Globus pallidus (tissue), 1 donor: ENCODE results near the gene STUM.
A peak's percentile ranks its signal among the peaks of the same experiment; 100 is the strongest.

Experiments
- DNase-seq: peaks from one replicate; pipeline ENCODE4 v3.0.0-alpha.2; 2015; ENCODE audit warnings: low spot score

STUM gene

DNA sequence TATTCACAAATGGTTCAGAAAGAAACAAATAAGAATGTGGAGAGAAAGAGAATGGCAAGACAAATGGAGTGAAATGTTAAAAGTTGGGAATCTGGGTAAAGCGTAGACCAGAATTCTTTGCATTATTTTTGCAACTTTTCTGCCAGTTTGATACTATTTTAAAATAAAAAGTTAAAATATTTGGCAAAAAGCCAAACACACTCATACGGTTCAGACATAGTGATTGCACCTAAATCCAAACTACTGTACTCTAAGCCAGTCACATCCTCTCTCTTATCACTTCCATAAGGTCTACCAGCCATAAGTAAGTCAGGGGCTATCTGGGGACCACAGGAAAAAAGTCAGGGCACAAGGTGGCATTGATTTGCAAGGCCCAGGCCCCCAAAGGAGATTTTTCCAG is 14.4 kb downstream of the STUM start:
- DNase-seq = no peak

- DNase-seq = no peak
These were observed 15.1 kb downstream of the STUM start for GRCh38 chr1:226563666-226564065.

DNA sequence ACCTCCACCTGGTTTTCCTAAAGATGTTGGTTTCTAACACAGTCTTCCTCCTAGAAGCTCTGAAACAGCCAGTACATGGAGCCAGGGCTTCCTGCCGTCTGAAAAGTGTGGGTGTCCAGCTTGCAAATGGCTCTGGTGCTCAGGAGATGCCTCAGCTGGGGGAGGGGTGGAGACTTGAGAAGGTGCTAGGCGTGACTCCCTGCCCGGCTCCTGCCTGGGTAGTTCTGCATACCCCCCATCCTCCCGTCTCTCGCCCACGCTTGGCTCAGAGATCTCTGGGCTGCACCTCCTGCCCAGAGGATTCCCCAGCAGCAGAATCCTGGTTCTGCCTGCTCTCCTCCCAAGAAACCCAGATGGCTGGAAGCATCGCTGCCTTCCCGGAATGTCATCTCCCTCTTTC is 16.9 kb downstream of the STUM start:
- DNase-seq = no peak

DNA sequence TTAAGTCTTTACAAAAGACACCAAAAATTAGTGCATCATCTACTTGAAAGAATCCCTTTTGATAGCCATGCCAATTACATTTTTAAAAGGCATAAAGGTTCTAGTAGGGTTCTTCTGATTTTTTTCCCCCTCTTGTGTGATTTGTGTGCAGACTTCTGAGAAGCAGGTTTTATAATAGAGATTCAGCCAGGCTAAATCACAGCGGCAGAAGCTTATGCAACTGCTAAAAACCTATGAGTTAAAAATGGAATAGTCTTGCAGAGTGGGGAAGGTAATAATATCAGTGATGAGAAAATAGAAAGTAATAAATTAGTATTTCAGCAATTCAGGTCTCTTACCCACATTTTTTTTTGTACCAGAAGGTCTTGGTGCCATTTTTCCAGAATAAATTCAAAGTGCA is 17.7 kb downstream of the STUM start:
- DNase-seq = no peak

DNA sequence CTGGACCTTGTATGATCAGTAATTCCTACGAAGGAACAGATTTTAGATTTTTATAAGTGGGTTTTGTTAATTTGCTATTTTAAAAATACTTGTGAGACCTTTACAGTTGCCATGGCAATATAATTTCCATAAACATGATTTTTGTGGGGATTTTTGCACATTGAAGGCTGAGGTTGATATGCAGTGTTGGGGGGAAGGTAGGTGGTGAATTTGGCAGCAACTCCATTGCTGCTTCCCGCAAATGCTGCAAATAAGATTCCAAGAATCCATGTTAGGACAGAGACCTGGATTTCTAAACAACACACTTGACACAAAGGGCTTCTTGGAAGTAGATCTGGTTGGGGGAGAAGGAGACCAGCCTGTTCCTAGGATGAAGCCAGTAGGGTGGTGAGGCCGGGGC is 18.2 kb downstream of the STUM start:
- no peak for DNase-seq

DNA sequence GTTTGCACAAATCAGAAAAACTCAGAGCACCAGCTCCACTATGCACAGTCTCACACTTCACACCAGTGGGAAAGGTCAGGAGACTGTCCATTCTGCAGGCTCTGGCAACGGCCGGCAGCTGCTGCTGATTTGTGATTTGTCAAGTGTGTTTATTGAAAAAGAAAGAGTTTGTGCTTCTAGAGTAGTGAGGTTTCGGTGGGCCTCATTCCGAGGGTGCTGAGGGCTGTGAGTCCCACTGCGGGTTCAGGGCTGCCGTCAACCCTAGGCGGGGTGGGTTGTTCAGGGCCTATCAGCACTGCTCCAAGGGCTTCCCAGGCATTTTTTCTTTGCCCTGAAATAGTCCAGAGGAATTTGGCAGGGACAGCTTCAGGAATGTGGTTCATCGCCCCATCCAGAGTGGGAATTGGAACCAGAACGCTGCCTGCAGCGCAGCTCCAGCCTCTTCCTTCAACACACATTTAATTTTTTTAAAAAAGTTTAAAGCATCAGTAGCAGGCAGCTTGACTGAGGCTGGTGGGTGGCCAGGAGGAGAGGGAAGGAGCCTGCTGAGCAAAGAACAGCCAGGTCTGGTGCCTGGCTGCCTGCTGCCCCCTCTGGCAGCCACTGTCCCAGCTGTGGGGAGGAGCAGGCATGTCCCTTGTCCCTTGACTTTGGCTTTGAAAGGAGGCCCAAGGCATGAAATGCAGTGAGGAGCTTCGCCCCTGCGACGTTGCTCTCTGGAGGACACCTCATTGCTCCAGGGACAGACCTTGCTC is 19.7 kb downstream of the STUM start:
- no peak for DNase-seq

DNA sequence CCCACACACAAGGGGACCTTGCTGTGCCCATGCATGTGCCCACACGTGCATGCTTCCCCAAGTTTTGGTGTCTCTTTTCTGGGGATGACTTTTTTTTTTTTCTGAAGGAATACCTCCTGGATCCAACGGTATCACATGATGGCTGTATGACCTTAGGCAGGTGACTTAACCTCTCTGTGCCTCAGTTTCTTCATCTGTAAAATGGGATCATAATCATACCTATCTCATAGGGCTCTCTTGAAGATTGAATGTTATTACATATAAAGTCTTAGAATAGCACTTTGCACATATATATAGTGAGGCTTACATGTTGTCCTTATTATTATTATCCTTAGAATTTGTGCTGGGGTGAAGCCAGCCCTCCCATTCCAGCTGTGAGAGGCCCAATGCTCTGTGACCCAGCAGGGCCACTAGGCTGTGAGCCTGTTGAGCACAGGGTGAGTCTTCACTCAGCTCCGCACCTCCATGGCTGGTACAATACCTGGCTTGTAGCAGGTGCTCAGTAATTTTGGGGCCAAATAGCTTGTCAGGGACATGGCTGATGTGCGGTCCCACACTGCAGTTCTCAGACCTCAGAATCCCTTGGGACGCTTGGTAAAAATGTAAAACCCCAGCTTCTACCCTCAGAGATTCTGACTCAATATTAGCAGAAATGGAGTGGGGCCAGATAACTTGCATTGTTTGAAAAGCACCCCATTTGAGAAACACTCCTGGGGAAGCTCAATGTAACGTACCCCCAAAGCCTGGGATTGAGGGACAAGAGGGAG is 20.6 kb downstream of the STUM start:
- DNase-seq = no peak

- no peak for DNase-seq
These were observed 21.4 kb downstream of the STUM start for GRCh38 chr1:226569879-226570547.

DNA sequence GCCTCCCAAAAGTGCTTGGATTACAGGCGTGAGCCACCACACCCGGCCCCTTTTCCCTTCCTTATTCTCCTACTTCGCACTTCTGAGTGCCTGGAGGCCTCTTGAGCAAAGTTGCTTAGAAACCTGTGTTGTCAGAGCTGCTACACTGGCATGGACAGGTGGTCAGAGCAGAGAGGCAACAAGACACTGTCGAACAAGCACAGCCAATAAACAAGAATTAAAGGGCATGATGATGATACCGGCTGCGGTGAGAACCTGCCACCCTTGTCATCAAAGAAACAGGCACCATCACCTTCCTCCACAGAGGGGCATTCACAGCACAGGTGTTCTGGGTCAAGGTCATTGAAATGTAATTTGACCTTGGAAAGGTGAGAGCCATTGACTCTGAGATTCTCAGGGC is 23.3 kb downstream of the STUM start:
- DNase-seq = no peak

DNA sequence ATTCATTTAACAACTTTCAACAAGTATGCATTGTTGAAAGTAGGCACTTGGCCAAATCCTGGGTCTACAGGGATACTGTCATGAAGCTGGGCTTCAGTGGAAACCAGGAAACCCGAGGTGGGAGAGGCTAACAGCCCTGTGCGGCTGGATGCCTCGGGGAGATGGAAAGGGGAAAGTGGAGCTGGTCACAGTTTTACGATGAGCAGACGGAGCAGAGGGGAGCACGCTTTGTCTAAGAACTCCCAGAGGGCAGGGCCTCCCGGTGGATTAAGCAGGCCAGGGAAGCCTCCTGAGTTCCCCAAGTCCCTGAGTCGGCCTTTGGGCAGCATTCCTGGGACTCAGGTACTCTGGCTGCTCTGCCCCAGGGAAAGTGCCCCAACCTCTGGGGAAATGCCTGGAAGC is 23.8 kb downstream of the STUM start:
- no peak for DNase-seq

DNA sequence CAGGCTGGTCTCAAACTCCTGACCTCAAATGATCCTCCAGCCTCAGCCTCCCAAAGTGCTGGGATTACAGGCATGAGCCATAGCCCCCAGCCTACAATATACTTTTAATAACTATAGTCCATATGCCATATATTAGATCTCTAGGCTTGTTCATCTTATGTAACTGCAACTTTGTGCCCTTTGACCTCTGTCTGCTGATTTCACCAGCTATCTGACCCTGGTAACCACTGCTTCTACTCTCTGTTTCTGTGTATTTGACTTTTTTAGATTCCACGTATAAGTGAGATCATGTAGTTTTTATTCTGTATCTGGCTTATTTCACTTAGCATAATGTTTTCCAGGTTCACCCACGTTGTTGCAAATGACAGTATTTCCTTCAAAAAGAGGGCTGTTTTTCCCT is 25.5 kb downstream of the STUM start:
- no peak for DNase-seq

GRCh38 chr1:226574591-226575435 is 26.2 kb downstream of the STUM start:
- DNase-seq = no peak

DNA sequence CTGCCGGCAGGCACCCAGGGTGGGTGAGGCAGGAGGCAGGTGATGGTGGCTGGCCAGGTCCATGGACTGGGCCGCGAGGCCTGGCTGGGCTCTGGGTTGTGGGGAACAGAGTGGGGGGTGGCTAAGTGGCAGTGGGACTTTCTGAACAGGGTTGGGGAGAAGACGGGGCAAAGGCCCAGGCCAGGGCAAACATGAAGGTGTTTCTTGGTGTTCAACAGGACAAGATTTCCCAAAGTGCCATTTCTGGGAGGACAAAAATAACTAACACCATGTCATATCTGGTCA is 26.8 kb downstream of the STUM start:
- DNase-seq = no peak

DNA sequence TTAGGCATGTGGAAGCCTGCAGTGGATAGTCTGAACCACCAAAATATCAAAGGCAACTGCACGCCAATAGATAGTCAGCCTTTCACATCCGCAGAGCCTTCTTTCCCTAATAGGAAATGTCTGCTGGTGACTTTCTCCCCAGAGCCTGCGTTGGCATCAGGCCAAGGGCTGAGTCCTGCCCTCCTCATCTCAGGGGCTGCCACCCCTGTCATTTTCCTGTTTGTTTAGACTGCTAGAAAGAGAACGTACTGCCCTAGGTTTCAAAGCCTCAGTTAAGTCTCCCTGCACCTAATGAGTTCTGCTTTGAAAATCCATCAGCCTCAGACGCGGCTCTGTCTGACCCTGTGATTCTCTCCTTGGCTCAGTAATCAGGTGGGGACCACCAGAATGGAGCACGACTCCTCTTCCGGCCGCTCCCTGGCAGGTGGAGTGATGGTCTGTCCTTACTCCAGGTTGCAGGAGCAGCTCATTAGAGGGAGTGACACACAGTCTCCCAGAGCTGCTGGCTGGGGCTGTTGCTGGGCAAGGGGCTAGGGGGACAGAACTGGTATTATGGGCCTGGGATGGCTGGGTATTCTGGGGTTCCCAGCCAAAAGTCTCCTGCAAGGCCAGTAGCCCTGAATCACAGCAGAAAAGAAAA is 27.3 kb downstream of the STUM start:
- no peak for DNase-seq

GRCh38 chr1:226576601-226577000 is 28.0 kb downstream of the STUM start:
- peak; percentile 24 for DNase-seq

GRCh38 chr1:226577401-226578180 is 29.0 kb downstream of the STUM start:
- no peak for DNase-seq

DNA sequence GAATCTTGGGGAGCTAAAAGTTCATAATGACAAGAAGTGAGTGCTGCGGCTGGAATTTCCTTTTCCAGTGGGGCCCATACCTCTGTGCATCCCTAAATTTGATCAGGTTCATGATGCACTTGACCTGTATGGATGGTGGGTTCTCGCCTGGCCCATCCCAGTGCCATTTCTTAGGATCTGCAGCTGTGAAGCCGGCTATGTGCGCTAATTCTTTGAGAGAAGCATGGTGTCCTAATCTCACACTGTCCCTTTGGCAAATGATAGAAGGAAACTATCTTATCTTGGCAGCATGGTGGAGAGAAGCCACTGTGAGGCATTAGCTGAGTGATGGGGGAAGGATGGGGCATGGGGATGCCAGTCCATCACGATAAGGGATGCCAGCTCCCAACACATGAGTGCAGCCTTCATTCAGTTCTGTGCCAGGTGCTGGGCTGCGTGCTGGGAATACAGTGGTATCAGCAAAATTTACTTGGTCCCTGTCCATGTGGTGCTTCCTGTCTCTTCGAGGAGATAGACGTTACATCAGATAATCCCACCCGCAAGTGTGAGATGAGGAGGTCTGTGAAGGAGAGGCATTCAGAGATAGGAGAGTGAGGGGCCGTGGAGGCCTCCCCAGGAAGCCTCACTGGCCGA is 30.5 kb downstream of the STUM start:
- DNase-seq = no peak

DNA sequence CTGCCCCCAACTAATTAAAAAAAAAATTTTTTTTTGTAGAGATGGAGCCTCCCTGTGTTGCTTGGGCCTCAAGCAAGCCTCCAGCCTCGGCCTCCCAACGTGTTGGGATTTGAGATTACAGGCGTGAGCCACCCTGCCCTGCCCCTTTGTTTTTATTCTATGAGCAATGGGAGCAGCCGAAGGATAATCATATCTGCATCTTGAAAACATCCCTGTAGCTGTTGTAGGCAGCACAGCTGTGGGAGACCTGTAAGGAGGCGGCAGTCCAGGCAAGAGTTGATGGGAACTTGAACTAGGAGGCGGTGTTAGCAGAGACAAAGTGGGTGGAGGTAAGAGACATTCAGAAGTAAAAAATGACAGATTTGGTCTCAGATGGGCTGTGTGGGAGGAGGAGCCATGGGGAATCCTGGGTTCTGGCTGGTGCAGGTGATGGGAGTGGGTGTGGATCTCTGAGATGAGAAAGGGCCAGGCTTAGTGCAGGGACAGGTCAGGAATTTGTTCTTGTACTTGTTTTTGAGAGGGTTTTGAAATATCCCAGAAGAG is 31.3 kb downstream of the STUM start:
- DNase-seq = no peak

DNA sequence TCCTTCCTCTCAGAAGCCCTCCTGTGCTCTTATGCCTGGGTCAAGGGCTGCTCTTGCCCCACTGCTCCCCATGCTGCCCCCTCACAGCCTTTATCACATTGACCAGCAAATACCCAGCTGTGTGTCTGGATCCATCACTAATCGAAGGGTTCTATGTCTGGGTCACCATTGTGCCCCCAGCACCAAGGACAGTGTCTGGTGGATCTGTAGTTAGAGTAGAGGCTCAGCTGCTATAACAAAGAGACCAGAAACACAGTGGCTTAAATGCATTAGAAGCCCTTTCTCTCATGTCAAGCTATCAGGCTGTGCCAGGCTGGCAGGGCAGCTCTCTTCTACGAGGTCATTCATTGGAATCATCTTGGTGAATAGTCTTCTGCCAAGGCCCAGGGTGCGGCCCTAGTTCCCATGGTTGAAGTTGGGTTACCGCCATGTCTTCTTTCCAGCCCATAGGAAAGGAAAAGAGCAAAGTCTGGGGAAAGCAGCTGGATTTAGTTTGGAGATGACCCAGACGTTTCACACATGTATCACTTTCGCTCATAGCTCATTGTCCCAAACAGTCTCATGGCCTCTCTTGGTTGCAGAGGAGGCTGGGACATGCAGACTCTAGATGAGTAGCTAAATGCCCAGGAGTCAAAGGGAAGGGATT is 32.2 kb downstream of the STUM start:
- no peak for DNase-seq
